DOHH2 (cell line): ENCODE results near the gene SMTN.

ENCODE experiments used
- CTCF ChIP-seq: fragments of 200-600 bp; sonication (generic); IDR thresholded peaks from one replicate; pipeline ENCODE4 v1.5.1; 2014; ENCODE audit warnings: antibody characterized with exemption, mild to moderate bottlenecking, low read depth, low read length; ENCODE audit not compliant: poor library complexity, severe bottlenecking
- EZH2phosphoT487 ChIP-seq: fragments of 200-600 bp; sonication (generic); IDR thresholded peaks from 2 replicates; pipeline ENCODE4 v1.6.1; 2017; ENCODE audit warnings: borderline replicate concordance, mild to moderate bottlenecking, antibody characterized with exemption, low read length, moderate library complexity, mixed read lengths

DNA sequence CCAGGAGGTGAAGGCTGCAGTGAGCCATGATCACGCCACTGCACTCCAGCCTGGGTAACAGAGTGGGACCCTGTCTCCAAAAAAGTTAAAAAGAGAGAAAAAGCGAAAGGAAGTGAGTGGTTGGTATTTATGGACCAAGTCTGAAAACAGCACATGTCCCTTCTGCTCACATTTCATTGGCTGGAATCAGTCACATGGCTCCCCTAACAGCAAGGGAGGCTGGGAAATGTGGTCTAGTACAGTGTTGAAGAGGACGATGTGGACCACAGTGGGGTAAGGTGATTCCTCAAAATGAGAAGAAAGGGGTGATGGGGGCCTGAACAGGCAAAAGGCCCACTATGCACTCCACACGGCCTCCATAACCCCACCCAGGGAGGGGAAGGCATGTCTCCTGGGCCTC lies 32.5 kb upstream of the SMTN start:
- TF ChIP-seq CTCF (no peak), EZH2phosphoT487 (no peak)
